ENCODE data around the gene RABGGTA.

The RABGGTA gene

GRCh38 chr14:24311837-24312615 lies 40.6 kb upstream of the RABGGTA start:
- peak overlapping the region in 4 of 5 donors; percentile 45 to 79 (median 62) for H3K9ac ChIP-seq (ENCODE audit: low read length in 5 of 5)
- peak overlapping the region; percentile 74 for H3K27ac ChIP-seq (ENCODE audit: low read depth, low read length)
- H3K9me3 ChIP-seq (ENCODE audit: control insufficient read depth in 5 of 5, low read length in 5 of 5) = no peaks in the 10 kb centered on the region
- H3K4me1 ChIP-seq (ENCODE audit: control insufficient read depth in 5 of 5, insufficient read depth in 5 of 5, low read length in 5 of 5) = peaks cover 17 to 94% (median 74%) of the 10 kb centered on the region in 5 donors
- H3K36me3 ChIP-seq (ENCODE audit: control insufficient read depth in 5 of 5, insufficient read depth in 5 of 5, low read length in 5 of 5) = peaks cover 0 to 8% (median 7%) of the 10 kb centered on the region in 5 donors
- peak overlapping the region; percentile 51 to 71 (median 67) for H3K4me3 ChIP-seq (ENCODE audit: low read depth in 1 of 5, low read length in 5 of 5)
- H3K27me3 ChIP-seq (ENCODE audit: control insufficient read depth in 5 of 5, insufficient read depth in 4 of 5, low read length in 5 of 5) = peaks cover 0 to 3% (median 0%) of the 10 kb centered on the region in 5 donors

DNA sequence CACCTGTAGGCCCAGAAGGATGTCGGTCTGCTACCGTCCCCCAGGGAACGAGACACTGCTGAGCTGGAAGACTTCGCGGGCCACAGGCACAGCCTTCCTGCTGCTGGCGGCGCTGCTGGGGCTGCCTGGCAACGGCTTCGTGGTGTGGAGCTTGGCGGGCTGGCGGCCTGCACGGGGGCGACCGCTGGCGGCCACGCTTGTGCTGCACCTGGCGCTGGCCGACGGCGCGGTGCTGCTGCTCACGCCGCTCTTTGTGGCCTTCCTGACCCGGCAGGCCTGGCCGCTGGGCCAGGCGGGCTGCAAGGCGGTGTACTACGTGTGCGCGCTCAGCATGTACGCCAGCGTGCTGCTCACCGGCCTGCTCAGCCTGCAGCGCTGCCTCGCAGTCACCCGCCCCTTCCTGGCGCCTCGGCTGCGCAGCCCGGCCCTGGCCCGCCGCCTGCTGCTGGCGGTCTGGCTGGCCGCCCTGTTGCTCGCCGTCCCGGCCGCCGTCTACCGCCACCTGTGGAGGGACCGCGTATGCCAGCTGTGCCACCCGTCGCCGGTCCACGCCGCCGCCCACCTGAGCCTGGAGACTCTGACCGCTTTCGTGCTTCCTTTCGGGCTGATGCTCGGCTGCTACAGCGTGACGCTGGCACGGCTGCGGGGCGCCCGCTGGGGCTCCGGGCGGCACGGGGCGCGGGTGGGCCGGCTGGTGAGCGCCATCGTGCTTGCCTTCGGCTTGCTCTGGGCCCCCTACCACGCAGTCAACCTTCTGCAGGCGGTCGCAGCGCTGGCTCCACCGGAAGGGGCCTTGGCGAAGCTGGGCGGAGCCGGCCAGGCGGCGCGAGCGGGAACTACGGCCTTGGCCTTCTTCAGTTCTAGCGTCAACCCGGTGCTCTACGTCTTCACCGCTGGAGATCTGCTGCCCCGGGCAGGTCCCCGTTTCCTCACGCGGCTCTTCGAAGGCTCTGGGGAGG lies 39.5 kb upstream of the RABGGTA start, which contains the start of gene LTB4R:
LTB4R (plus strand) TSS at position 857 of the 959 bp plus-strand sequence. CDS start 4,150 bp downstream, outside the sequence.
- H3K4me1 ChIP-seq (ENCODE audit: control insufficient read depth in 5 of 5, insufficient read depth in 5 of 5, low read length in 5 of 5) = peaks cover 17 to 83% (median 71%) of the 10 kb centered on the region in 5 donors

GRCh38 chr14:24310265-24310645 lies 38.9 kb upstream of the RABGGTA start:
- no peaks in the 10 kb centered on the region for H3K27me3 ChIP-seq (ENCODE audit: control insufficient read depth in 5 of 5, insufficient read depth in 4 of 5, low read length in 5 of 5)
- H3K27ac ChIP-seq (ENCODE audit: low read depth, low read length) = peak overlapping the region; percentile 74
- H3K36me3 ChIP-seq (ENCODE audit: control insufficient read depth in 5 of 5, insufficient read depth in 5 of 5, low read length in 5 of 5) = peaks cover 5 to 26% (median 24%) of the 10 kb centered on the region in 5 donors
- peaks cover 17 to 76% (median 64%) of the 10 kb centered on the region in 5 donors for H3K4me1 ChIP-seq (ENCODE audit: control insufficient read depth in 5 of 5, insufficient read depth in 5 of 5, low read length in 5 of 5)
- H3K9ac ChIP-seq (ENCODE audit: low read length in 5 of 5) = peak overlapping the region in 3 of 5 donors; percentile 57 to 79 (median 68)
- H3K4me3 ChIP-seq (ENCODE audit: low read depth in 1 of 5, low read length in 5 of 5) = peak overlapping the region; percentile 54 to 71 (median 67)
- no peaks in the 10 kb centered on the region for H3K9me3 ChIP-seq (ENCODE audit: control insufficient read depth in 5 of 5, low read length in 5 of 5)

More for the DNA sequence above, 39.5 kb upstream of the RABGGTA start, which contains the start of gene LTB4R:
- H3K4me3 ChIP-seq (ENCODE audit: low read depth in 1 of 5, low read length in 5 of 5) = peak within 1 kb of the TSS; percentile 54 to 71 (median 67)
- peaks cover 5 to 19% (median 18%) of the 10 kb centered on the region in 5 donors for H3K36me3 ChIP-seq (ENCODE audit: control insufficient read depth in 5 of 5, insufficient read depth in 5 of 5, low read length in 5 of 5)
- peak within 1 kb of the TSS; percentile 74 for H3K27ac ChIP-seq (ENCODE audit: low read depth, low read length)
- peak within 1 kb of the TSS in 4 of 5 donors; percentile 45 to 79 (median 62) for H3K9ac ChIP-seq (ENCODE audit: low read length in 5 of 5)
- H3K27me3 ChIP-seq (ENCODE audit: control insufficient read depth in 5 of 5, insufficient read depth in 4 of 5, low read length in 5 of 5) = no peaks in the 10 kb centered on the region
- no peaks in the 10 kb centered on the region for H3K9me3 ChIP-seq (ENCODE audit: control insufficient read depth in 5 of 5, low read length in 5 of 5)

GRCh38 chr14:24309538-24310264 lies 38.3 kb upstream of the RABGGTA start, which contains the start of gene LTB4R2:
Gene LTB4R2 (plus strand): TSS chr14:24310140. CDS start chr14:24310665, 525 bp downstream.
- Histone ChIP-seq H3K27ac (ENCODE audit: low read depth, low read length) (peak within 1 kb of the TSS; percentile 74), H3K27me3 (ENCODE audit: control insufficient read depth in 5 of 5, insufficient read depth in 4 of 5, low read length in 5 of 5) (no peaks in the 10 kb centered on the region), H3K4me1 (ENCODE audit: control insufficient read depth in 5 of 5, insufficient read depth in 5 of 5, low read length in 5 of 5) (peaks cover 17 to 70% (median 59%) of the 10 kb centered on the region in 5 donors), H3K9me3 (ENCODE audit: control insufficient read depth in 5 of 5, low read length in 5 of 5) (no peaks in the 10 kb centered on the region), H3K36me3 (ENCODE audit: control insufficient read depth in 5 of 5, insufficient read depth in 5 of 5, low read length in 5 of 5) (peaks cover 5 to 31% (median 30%) of the 10 kb centered on the region in 5 donors), H3K9ac (ENCODE audit: low read length in 5 of 5) (peak within 1 kb of the TSS in 4 of 5 donors; percentile 45 to 79 (median 62)), H3K4me3 (ENCODE audit: low read depth in 1 of 5, low read length in 5 of 5) (peak within 1 kb of the TSS; percentile 54 to 71 (median 67))

GRCh38 chr14:24308342-24309124 lies 37.1 kb upstream of the RABGGTA start:
- Histone ChIP-seq H3K9me3 (ENCODE audit: control insufficient read depth in 5 of 5, low read length in 5 of 5) (no peaks in the 10 kb centered on the region), H3K36me3 (ENCODE audit: control insufficient read depth in 5 of 5, insufficient read depth in 5 of 5, low read length in 5 of 5) (peaks cover 5 to 43% (median 42%) of the 10 kb centered on the region in 5 donors), H3K4me1 (ENCODE audit: control insufficient read depth in 5 of 5, insufficient read depth in 5 of 5, low read length in 5 of 5) (peaks cover 15 to 59% (median 47%) of the 10 kb centered on the region in 5 donors), H3K27ac (ENCODE audit: low read depth, low read length) (no peak overlapping the region), H3K27me3 (ENCODE audit: control insufficient read depth in 5 of 5, insufficient read depth in 4 of 5, low read length in 5 of 5) (no peaks in the 10 kb centered on the region), H3K9ac (ENCODE audit: low read length in 5 of 5) (no peak overlapping the region), H3K4me3 (ENCODE audit: low read depth in 1 of 5, low read length in 5 of 5) (no peak overlapping the region)

GRCh38 chr14:24307575-24308341 lies 36.4 kb upstream of the RABGGTA start, which contains the start of gene CIDEB:
Gene CIDEB (minus strand): TSS chr14:24307977. CDS start chr14:24307858, 119 bp downstream.
- H3K4me3 ChIP-seq (ENCODE audit: low read depth in 1 of 5, low read length in 5 of 5) = no peak within 1 kb of the TSS
- H3K9ac ChIP-seq (ENCODE audit: low read length in 5 of 5) = no peak within 1 kb of the TSS
- no peaks in the 10 kb centered on the region for H3K27me3 ChIP-seq (ENCODE audit: control insufficient read depth in 5 of 5, insufficient read depth in 4 of 5, low read length in 5 of 5)
- no peaks in the 10 kb centered on the region for H3K9me3 ChIP-seq (ENCODE audit: control insufficient read depth in 5 of 5, low read length in 5 of 5)
- H3K36me3 ChIP-seq (ENCODE audit: control insufficient read depth in 5 of 5, insufficient read depth in 5 of 5, low read length in 5 of 5) = peaks cover 6 to 50% (median 49%) of the 10 kb centered on the region in 5 donors
- no peak within 1 kb of the TSS for H3K27ac ChIP-seq (ENCODE audit: low read depth, low read length)
- peaks cover 10 to 51% (median 41%) of the 10 kb centered on the region in 5 donors for H3K4me1 ChIP-seq (ENCODE audit: control insufficient read depth in 5 of 5, insufficient read depth in 5 of 5, low read length in 5 of 5)

DNA sequence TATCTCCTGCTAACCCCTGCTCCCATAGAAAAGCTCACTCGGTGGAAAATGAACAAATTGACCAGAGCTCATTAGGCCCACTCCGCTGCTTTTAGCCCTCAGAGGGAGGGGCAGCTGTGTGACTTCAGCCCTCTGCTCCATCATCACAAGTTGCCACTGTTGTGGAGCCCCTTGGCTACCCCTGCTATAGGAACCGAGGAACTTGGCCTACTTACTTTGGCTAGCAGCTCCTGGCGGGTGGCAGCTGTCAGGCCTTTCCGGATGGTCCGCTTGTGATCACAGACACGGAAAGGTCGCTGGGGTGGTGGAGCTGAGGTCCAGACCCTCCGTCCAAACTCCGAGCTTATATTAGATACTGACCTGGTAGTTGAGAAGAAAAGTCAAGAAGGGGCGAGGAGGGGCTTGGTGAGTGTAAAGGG lies 35.8 kb upstream of the RABGGTA start:
- Histone ChIP-seq H3K27ac (ENCODE audit: low read depth, low read length) (no peak overlapping the region), H3K36me3 (ENCODE audit: control insufficient read depth in 5 of 5, insufficient read depth in 5 of 5, low read length in 5 of 5) (peaks cover 11 to 56% (median 55%) of the 10 kb centered on the region in 5 donors), H3K27me3 (ENCODE audit: control insufficient read depth in 5 of 5, insufficient read depth in 4 of 5, low read length in 5 of 5) (no peaks in the 10 kb centered on the region), H3K4me3 (ENCODE audit: low read depth in 1 of 5, low read length in 5 of 5) (no peak overlapping the region), H3K9ac (ENCODE audit: low read length in 5 of 5) (no peak overlapping the region), H3K9me3 (ENCODE audit: control insufficient read depth in 5 of 5, low read length in 5 of 5) (no peaks in the 10 kb centered on the region), H3K4me1 (ENCODE audit: control insufficient read depth in 5 of 5, insufficient read depth in 5 of 5, low read length in 5 of 5) (peaks cover 8 to 45% (median 35%) of the 10 kb centered on the region in 5 donors)

- H3K4me1 ChIP-seq (ENCODE audit: control insufficient read depth in 5 of 5, insufficient read depth in 5 of 5, low read length in 5 of 5) = peaks cover 8 to 30% (median 23%) of the 10 kb centered on the region in 5 donors
- no peaks in the 10 kb centered on the region for H3K27me3 ChIP-seq (ENCODE audit: control insufficient read depth in 5 of 5, insufficient read depth in 4 of 5, low read length in 5 of 5)
- H3K9ac ChIP-seq (ENCODE audit: low read length in 5 of 5) = no peak overlapping the region
- H3K4me3 ChIP-seq (ENCODE audit: low read depth in 1 of 5, low read length in 5 of 5) = no peak overlapping the region
- H3K27ac ChIP-seq (ENCODE audit: low read depth, low read length) = no peak overlapping the region
- H3K36me3 ChIP-seq (ENCODE audit: control insufficient read depth in 5 of 5, insufficient read depth in 5 of 5, low read length in 5 of 5) = peaks cover 11 to 66% (median 64%) of the 10 kb centered on the region in 5 donors
- H3K9me3 ChIP-seq (ENCODE audit: control insufficient read depth in 5 of 5, low read length in 5 of 5) = no peaks in the 10 kb centered on the region
These were observed 32.6 kb upstream of the RABGGTA start for GRCh38 chr14:24304019-24304387.

All from subcutaneous abdominal adipose tissue (tissue), 5 donors.